SH-SY5Y (cell line): ENCODE results near the gene CARD9.

Experiments
- GATA2 ChIP-seq: IDR thresholded peaks from 2 replicates; pipeline ENCODE4 v1.6.1; 2011; ENCODE audit warnings: mild to moderate bottlenecking, low read depth, low read length
- GATA3 ChIP-seq: IDR thresholded peaks from 2 replicates; pipeline ENCODE4 v1.6.1; 2011; ENCODE audit warnings: low read depth, mild to moderate bottlenecking, low read length, moderate library complexity

DNA sequence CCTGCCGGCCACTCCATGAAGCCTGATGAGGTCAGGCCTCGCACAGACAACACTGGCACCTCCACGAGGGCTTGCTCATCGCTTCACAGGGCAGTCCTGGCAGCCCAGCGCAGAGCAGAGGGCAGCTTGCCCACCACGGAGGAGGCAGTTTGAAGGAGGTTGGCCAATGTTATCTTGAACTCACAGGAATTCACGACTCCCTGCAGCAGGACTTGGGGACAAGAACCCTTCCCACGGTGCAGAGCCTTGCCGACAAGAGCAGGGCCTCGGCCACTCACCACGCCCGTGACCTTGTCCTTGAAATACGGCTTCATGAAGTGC is 21.5 kb upstream of the CARD9 start:
- TF ChIP-seq GATA3: no peak
- no peak for TF ChIP-seq GATA2
